CD4-positive, alpha-beta T cell treated with Interleukin-6 at 100 ng/mL for 8 hours (primary cell): Measurements from ENCODE around the gene TMEM87B.
"Not testable (repeated sequence)": the region's sequence is repeated elsewhere in the genome, so short reads cannot be mapped to it uniquely, and the experiment has no call there.

Experiments
- DNase-seq: peaks from one replicate; pipeline ENCODE4 v3.0.0-alpha.2; 2020; ENCODE audit warnings: mixed read lengths, low spot score

The TMEM87B gene

GRCh38 chr2:112133344-112133743 lies 78.3 kb downstream of the TMEM87B start:
- DNase-seq, result no peak

- DNase-seq, result no peak
Observed at GRCh38 chr2:112134120-112134519, 79.1 kb downstream of the TMEM87B start.

GRCh38 chr2:112136096-112136495 lies 81.0 kb downstream of the TMEM87B start:
- DNase-seq, result no peak

- no peak for DNase-seq
Observed at GRCh38 chr2:112137516-112138158, 82.6 kb downstream of the TMEM87B start.

- DNase-seq, result no peak
Observed at GRCh38 chr2:112138159-112139032, 83.3 kb downstream of the TMEM87B start, which contains the start of gene FBLN7. Gene FBLN7, plus strand, starts transcription at chr2:112138385. Its CDS starts 271 bp downstream, at chr2:112138656.

- DNase-seq, result not testable (repeated sequence)
Observed at GRCh38 chr2:112139033-112139614, 84.1 kb downstream of the TMEM87B start.

- DNase-seq, result not testable (repeated sequence)
Observed at GRCh38 chr2:112139661-112140204, 84.7 kb downstream of the TMEM87B start.

- no peak for DNase-seq
Observed at GRCh38 chr2:112140205-112140802, 85.2 kb downstream of the TMEM87B start.

- no peak for DNase-seq
Observed at GRCh38 chr2:112140899-112141625, 86.0 kb downstream of the TMEM87B start.

GRCh38 chr2:112141626-112142007 lies 86.5 kb downstream of the TMEM87B start:
- no peak for DNase-seq

- DNase-seq, result no peak
Observed at GRCh38 chr2:112142525-112143078, 87.5 kb downstream of the TMEM87B start.

- DNase-seq, result no peak
Observed at GRCh38 chr2:112143150-112143549, 88.1 kb downstream of the TMEM87B start.

GRCh38 chr2:112144966-112145365 lies 89.9 kb downstream of the TMEM87B start:
- no peak for DNase-seq

GRCh38 chr2:112147382-112148168 lies 92.5 kb downstream of the TMEM87B start:
- no peak for DNase-seq

GRCh38 chr2:112148477-112148876 lies 93.4 kb downstream of the TMEM87B start:
- no peak for DNase-seq

GRCh38 chr2:112149194-112149593 lies 94.1 kb downstream of the TMEM87B start:
- no peak for DNase-seq

- no peak for DNase-seq
Observed at GRCh38 chr2:112149866-112150435, 94.9 kb downstream of the TMEM87B start.

GRCh38 chr2:112150447-112150846 lies 95.4 kb downstream of the TMEM87B start:
- no peak for DNase-seq

- no peak for DNase-seq
Observed at GRCh38 chr2:112150851-112151250, 95.8 kb downstream of the TMEM87B start.

- DNase-seq, result no peak
Observed at GRCh38 chr2:112151271-112151670, 96.2 kb downstream of the TMEM87B start.
